ENCODE results near the gene CDH23. TPM values are rescaled to one million over a fixed set of nuclear protein-coding genes. Genes with fewer than 3 reads are reported as not detected.

CDH23 gene
- total RNA-seq, 1 donor from 2014 or later: 4.5 TPM

- TF ChIP-seq CTCF (IDR thresholded peaks at IDR 0.05; ENCODE audit: borderline replicate concordance): no peak
- Histone ChIP-seq H3K4me1 (peaks cover 27% of the 10 kb centered on the region), H3K4me3 (no peak overlapping the region), H3K27me3 (ENCODE audit: low read depth) (no peaks in the 10 kb centered on the region), H3K9me3 (replicated peaks) (no peaks in the 10 kb centered on the region), H3K36me3 (no peaks in the 10 kb centered on the region), H3K27ac (replicated peaks) (no peak overlapping the region)
- DNase-seq: no peak
- intact Hi-C loops (cut with micrococcal nuclease): no loop called here
Measured at GRCh38 chr10:71482620-71483019, 85.9 kb downstream of the CDH23 start.

DNA sequence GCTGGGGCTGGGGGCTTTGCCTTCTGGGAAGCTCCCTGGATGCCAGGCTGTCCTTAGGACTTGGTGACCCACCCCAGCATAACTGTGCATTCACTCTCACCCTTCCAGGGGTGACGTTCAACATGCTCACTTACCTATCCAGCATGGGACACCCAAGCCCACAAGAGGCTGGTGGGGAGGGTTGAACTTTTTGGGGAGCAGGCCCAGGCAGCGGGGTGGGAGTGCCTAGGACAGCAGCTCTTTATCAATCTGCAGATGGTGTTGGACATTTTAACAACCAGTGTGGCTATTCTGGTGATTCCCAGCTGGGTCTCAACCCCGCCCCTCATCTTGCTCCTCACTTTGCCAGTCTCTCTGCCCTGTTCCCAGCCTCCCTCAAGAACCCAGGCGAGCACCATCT is 86.4 kb downstream of the CDH23 start:
- Histone ChIP-seq H3K36me3 (no peaks in the 10 kb centered on the region), H3K27me3 (ENCODE audit: low read depth) (no peaks in the 10 kb centered on the region), H3K27ac (replicated peaks) (no peak overlapping the region), H3K4me3 (no peak overlapping the region), H3K4me1 (peaks cover 22% of the 10 kb centered on the region), H3K9me3 (replicated peaks) (peaks cover 3% of the 10 kb centered on the region)
- DNase-seq: no peak
- no peak for TF ChIP-seq CTCF (IDR thresholded peaks at IDR 0.05; ENCODE audit: borderline replicate concordance)
- intact Hi-C loops (cut with micrococcal nuclease): no loop called here

- DNase-seq: peak; percentile 53
- H3K4me1 ChIP-seq: peaks cover 12% of the 10 kb centered on the region
- intact Hi-C loops (cut with micrococcal nuclease): no loop called here
- no peaks in the 10 kb centered on the region for H3K36me3 ChIP-seq
- peak; percentile 66 for TF ChIP-seq CTCF (IDR thresholded peaks at IDR 0.05; ENCODE audit: borderline replicate concordance)
- no peak overlapping the region for H3K4me3 ChIP-seq
- no peak overlapping the region for H3K27ac ChIP-seq (replicated peaks)
- peaks cover 13% of the 10 kb centered on the region for H3K9me3 ChIP-seq (replicated peaks)
- H3K27me3 ChIP-seq (ENCODE audit: low read depth): no peaks in the 10 kb centered on the region
Measured at GRCh38 chr10:71483885-71484751, 87.4 kb downstream of the CDH23 start.

DNA sequence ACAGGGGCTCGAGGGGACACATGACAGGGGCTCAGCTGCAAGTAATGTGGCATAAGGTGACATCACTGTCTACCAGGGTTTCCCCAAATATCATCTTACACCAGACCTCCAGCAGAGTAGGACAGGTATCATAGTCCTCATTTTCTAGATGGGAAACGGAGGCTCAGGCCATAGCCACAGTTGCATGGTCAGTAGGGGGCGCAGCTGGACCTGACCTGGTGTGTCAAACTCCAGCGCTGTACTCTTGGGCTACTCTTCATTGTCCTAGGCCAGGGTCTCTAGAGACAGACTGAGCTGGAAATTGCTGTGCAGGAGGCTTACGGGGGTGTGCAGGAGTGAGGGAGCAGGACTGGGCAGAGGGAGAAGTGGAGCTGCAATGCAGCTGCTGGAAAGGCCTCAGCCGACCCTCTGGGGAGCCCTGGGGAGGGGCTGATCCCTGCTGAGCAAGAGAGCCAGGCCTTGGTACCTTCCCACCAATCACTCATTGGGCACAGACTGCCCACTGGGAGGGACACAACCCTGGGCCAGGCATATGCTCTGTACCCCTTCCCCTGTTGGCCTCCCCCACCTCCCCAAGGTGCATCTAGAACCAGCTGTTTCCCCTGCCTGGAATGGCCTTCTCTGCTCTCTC is 89.9 kb downstream of the CDH23 start:
- Histone ChIP-seq H3K36me3 (no peaks in the 10 kb centered on the region), H3K4me1 (peaks cover 8% of the 10 kb centered on the region), H3K4me3 (no peak overlapping the region), H3K9me3 (replicated peaks) (peaks cover 16% of the 10 kb centered on the region), H3K27me3 (ENCODE audit: low read depth) (no peaks in the 10 kb centered on the region), H3K27ac (replicated peaks) (no peak overlapping the region)
- peak; percentile 70 for TF ChIP-seq CTCF (IDR thresholded peaks at IDR 0.05; ENCODE audit: borderline replicate concordance)
- intact Hi-C loops (cut with micrococcal nuclease): no loop called here
- DNase-seq: peak; percentile 50

GRCh38 chr10:71487726-71488125 is 91.0 kb downstream of the CDH23 start:
- intact Hi-C loops (cut with micrococcal nuclease): no loop called here
- no peak for TF ChIP-seq CTCF (IDR thresholded peaks at IDR 0.05; ENCODE audit: borderline replicate concordance)
- H3K36me3 ChIP-seq: no peaks in the 10 kb centered on the region
- peaks cover 16% of the 10 kb centered on the region for H3K9me3 ChIP-seq (replicated peaks)
- H3K4me3 ChIP-seq: no peak overlapping the region
- H3K4me1 ChIP-seq: peaks cover 8% of the 10 kb centered on the region
- no peak overlapping the region for H3K27ac ChIP-seq (replicated peaks)
- H3K27me3 ChIP-seq (ENCODE audit: low read depth): no peaks in the 10 kb centered on the region
- no peak for DNase-seq
